HFF-Myc (cell line): ENCODE results near the gene EDEM1.

ENCODE experiments used
- DNase-seq: peaks from one replicate; pipeline ENCODE4 v3.0.0-alpha.2; 2011; ENCODE audit warnings: low read depth; ENCODE audit errors: extremely low read depth
- H3K4me3 ChIP-seq: replicated peaks from 2 replicates; pipeline ENCODE4 v1.5.1; 2011; ENCODE audit warnings: low read depth, mild to moderate bottlenecking, control low read depth, low read length
- TF ChIP-seq, protein P1 (sequence below): IDR thresholded peaks from 2 replicates; pipeline ENCODE4 v1.5.1; 2012; ENCODE audit warnings: mild to moderate bottlenecking, low read depth, low read length, control low read depth; ENCODE audit errors: missing control alignments

The EDEM1 gene

DNA sequence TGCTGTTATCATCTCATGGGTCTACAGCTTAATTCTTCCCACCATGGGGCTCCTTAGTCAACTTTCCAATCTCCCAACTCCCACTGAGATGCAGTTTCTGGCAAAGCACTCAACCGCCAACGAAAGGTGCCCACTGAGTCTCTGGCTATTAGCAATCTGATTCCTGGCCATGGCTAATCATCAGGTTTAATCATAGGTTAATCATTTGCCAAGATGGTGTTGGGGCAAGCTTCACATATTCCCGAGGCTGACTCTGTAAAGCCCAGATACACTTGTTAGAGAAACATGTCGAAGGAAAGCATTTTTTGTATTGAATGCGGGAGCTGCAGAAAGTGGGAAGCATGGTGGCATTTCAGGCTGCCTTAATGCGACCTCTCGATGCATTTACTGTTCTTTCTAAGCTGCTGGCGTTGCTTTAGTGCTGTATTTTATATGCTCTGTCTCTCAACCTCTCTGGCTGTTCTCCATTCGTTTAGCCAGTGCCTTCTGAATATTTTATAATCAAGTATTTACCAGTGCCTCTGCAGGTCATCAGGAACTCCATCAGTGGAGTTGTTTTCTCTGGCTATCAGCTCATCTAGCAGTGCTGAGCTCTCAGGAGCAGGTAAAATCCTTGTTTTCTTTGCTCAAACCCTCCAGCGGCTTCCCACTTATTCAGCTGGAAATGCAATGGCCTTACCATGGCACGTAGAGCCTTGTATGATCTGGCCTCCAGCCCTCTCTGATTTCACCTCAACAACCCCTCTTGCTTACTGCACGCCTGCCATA is 67.0 kb downstream of the EDEM1 start:
- TF ChIP-seq, protein P1, sequence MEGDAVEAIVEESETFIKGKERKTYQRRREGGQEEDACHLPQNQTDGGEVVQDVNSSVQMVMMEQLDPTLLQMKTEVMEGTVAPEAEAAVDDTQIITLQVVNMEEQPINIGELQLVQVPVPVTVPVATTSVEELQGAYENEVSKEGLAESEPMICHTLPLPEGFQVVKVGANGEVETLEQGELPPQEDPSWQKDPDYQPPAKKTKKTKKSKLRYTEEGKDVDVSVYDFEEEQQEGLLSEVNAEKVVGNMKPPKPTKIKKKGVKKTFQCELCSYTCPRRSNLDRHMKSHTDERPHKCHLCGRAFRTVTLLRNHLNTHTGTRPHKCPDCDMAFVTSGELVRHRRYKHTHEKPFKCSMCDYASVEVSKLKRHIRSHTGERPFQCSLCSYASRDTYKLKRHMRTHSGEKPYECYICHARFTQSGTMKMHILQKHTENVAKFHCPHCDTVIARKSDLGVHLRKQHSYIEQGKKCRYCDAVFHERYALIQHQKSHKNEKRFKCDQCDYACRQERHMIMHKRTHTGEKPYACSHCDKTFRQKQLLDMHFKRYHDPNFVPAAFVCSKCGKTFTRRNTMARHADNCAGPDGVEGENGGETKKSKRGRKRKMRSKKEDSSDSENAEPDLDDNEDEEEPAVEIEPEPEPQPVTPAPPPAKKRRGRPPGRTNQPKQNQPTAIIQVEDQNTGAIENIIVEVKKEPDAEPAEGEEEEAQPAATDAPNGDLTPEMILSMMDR = no peak
- DNase-seq = no peak
- no peak overlapping the region for H3K4me3 ChIP-seq

DNA sequence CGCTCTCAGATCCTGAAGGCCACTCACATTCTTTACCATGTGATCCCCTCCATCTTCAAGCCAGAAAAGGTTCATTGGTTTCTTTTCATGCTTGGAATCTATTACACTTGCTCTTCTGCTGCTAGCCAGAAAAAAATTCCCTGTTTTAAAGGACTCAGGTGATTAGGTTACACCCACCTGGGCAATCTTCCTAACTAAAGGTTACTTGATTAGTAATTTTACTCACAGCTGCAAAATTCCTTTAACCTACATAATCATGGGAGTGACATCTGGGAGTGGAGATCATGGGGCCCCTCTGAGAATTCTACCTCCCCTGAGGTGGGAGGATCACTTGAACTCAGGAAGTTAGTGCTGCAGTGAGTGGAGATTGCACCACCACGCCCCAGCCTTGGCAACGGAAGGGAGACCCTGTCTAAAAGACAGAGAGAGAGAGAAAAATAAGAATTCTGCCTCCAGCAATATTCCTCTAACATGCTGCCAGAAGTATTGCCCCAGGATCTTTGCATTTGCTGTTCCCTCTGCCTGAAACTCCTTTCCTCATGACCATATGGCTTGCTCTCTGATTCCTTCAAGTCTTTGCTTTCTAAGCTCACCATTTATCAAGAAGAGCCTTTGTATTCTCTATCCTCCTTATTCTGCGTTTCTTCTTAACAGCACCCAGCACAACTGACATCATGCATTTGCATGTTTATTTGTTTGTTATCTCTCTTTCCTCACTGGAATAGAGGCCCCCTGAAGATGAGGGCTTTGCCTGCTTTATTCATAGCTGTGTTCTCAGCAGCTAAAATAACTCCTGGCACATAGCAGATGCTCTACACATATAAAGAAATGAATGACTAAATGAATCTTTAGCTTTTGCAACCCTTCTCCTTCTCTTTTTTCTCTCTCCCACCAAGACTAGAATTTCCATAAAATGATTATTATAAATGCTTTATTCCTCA is 68.2 kb downstream of the EDEM1 start:
- no peak overlapping the region for H3K4me3 ChIP-seq
- TF ChIP-seq, protein P1 = no peak
- DNase-seq = no peak

DNA sequence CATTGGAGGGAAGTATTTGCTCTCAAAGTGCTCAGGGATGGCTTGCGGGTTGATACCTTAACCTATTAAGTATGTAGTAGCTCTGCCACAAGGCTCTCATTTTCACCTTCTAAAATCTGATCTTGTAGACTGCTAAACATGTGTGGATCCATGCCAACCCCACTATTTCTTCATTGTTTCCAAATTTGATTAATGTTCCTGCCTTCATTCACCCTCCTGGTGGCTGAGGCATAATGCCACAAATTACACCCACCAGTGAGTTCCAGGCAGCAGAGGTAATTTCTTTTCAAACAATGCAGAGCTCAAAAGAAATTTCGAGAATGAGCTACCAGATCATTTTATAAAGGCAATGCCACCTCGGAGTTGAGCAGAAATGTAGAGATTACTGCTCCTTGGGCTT is 71.0 kb downstream of the EDEM1 start:
- no peak for DNase-seq
- TF ChIP-seq, protein P1 = no peak
- no peak overlapping the region for H3K4me3 ChIP-seq

DNA sequence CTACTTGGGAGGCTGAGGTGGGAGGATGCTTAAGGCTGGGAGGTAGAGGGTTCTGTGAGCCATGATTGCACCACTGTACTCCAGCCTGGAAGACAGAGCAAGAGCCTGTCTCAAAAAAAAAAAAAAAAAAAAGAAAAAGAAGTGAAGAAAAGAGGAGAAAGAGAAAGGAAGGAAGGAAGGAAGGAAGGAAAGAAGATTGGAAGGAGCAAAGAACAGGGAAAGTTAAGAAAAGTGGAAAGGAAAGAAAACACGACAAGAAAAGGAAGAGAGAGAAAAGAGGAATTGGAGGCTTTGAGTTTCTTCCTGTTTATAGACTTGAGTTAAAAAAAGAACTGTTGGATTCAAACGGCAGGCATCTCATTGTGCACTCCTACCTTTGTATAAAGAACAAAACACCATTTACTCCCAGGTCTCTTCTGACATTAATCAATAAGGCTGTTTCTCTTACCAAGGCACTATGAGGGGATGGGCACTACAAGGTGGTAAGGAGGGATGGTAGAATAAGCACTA is 73.5 kb downstream of the EDEM1 start:
- DNase-seq = no peak
- TF ChIP-seq, protein P1 = no peak
- H3K4me3 ChIP-seq = no peak overlapping the region

DNA sequence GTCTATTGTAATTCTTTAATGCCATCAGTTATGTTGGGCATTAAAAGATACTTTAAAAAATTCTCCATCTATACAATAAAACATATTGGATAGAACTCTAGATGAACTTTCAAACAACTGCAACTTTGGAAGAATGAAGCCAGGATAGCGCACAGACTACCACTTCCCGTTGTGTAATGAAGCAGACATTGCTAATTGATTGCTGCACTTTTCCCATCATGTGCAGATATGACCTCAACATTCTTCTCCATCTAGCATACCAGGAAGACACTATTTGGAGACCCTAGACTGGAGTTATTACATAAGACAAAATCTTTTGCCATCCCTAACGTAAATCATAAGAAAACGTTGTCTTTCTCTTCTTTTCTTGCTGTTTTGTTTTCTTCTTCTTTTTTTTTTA is 75.0 kb downstream of the EDEM1 start:
- DNase-seq = no peak
- TF ChIP-seq, protein P1 = no peak
- no peak overlapping the region for H3K4me3 ChIP-seq

DNA sequence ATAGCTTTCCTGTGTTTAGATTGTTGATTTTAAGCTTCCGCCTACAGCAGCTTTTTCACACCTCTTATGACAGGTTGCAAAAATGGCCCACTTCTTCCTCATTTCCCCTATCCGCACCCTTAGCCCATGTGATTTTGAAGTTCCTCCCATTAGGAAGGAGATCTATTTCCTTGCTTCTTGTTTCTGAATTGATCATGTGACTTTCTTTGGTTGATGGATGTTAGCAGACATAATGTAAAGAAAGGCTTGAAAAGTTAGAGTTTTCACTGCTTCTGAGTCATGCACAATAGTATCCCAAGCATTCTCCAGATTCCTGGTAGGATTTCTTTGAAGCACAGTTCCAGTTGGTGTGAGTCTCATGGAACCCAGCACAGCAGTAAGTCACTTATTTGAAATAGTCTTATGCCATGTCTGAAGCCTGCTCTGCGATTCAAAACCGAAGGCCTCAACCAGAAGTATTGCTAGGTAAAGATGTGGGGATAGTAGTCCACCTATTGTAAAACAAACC is 76.6 kb downstream of the EDEM1 start:
- no peak overlapping the region for H3K4me3 ChIP-seq
- DNase-seq = no peak
- TF ChIP-seq, protein P1 = no peak
